ENCODE results near the gene AQP3. TPM values are rescaled to one million over a fixed set of nuclear protein-coding genes. Genes with fewer than 3 reads are reported as not detected.

Gene AQP3
- total and polyA plus RNA-seq, 9 of the 15 experiments (the other 6 are each of a cell fraction or from before 2014, with no cell fraction given), result 4.2 to 31.5 (median 17.6) TPM

DNA sequence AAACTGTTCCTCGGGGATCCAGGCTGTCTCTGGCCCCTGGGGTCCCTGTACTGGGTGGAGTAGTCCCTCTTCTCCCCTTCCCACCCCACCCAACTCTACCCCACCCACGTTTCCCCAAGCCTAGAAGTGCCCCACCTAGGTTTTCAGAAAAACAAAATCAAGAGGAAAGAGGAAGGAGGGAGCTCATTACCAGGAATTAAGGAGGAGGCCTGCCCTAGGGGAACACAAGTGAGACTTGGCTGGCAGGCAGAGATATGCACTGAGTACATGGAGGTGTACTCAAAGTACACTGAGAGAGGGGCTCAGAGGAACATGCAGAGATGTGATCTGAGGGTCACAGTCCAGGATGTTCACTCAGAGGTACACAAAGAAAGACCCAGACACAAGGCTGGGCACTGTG lies 10.2 kb downstream of the AQP3 start (continued):
- TF ChIP-seq ZNF174 (CRISPR knock-in tag; IDR thresholded peaks at IDR 0.05), result no peak
- no peak for TF ChIP-seq ZFP30 (CRISPR knock-in tag; IDR thresholded peaks at IDR 0.05; ENCODE audit: borderline replicate concordance)

DNA sequence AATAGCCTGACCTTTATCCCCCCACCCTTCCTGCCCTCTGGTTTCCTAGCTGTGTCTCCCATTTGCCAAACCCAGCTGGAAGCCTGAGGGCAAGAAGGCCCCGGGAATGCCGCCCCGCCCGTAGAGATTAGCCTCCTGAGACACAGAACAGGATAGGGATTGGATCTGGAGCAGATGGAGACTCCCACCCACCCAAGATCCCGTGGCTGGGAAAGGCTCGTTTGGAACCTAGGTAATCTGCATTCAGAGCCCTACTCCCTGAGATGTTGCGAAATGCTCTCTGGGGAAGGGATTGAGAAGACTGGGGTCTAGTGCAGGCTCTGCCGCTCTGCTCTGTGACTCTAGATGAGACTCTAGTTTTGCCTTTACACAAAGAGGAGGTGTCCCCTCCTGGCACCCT lies 10.9 kb downstream of the AQP3 start:
- ATAC-seq, result peak; percentile 53
- Histone ChIP-seq H3K79me2 (ENCODE audit: control insufficient read depth, insufficient read depth, low read length) (no peaks in the 10 kb centered on the region), H4K20me1 (replicated peaks; ENCODE audit: control insufficient read depth, insufficient read depth, low read length) (no peaks in the 10 kb centered on the region), H3K9me3 (replicated peaks; ENCODE audit: control insufficient read depth, insufficient read depth, low read depth, low read length) (no peaks in the 10 kb centered on the region), H3K36me3 (ENCODE audit: control insufficient read depth, insufficient read depth, low read length) (no peaks in the 10 kb centered on the region), H3K27me3 (ENCODE audit: control insufficient read depth in 2 of 2, insufficient read depth in 2 of 2, low read length in 2 of 2) (no peaks in the 10 kb centered on the region), H3K4me3 (no peak overlapping the region), H2AFZ (ENCODE audit: low read depth, low read length) (peak overlapping the region; percentile 75), H3K9ac (ENCODE audit: insufficient read depth in 1 of 2, low read depth in 2 of 2, low read length in 2 of 2) (peak overlapping the region; percentile 43 to 82; a peak in 2 of 4 replicates), H3K4me1 (replicated peaks in 1 of 2; ENCODE audit: control insufficient read depth in 2 of 2, insufficient read depth in 2 of 2, low read length in 2 of 2) (peaks cover 38 to 43% of the 10 kb centered on the region in 2 experiments), H3K27ac (ENCODE audit: extremely low read depth, low read depth, low read length) (peak overlapping the region; percentile 63; the same call in 1 of the 3 replicates), H3K4me2 (ENCODE audit: insufficient read depth, low read length) (peak overlapping the region; percentile 31), H3K9me1 (ENCODE audit: control insufficient read depth, insufficient read depth, low read length) (no peaks in the 10 kb centered on the region)
- intact Hi-C loops (cut with micrococcal nuclease) (no loop called here), in situ Hi-C loops (cut with MboI) (no loop called here)
- ChIA-PET POLR2A (no interaction called here), CTCF (ENCODE audit: low intra/inter-chr PET ratio) (no interaction called here)
- no TSS peak for BruUV-seq (replicated peaks)
- FAIRE-seq, result no peak
- DNase-seq (ENCODE audit: extremely low read depth in 1 of 4, low spot score in 3 of 4), result no peak
- peak; percentile 95 for TF ChIP-seq CEBPB (tag; IDR thresholded peaks at IDR 0.05)
- no peak for TF ChIP-seq POLR2AphosphoS2 (IDR thresholded peaks at IDR 0.05; ENCODE audit: low read length)
- peak; percentile 82 for TF ChIP-seq CEBPG (CRISPR knock-in tag; IDR thresholded peaks at IDR 0.05)
- peak; percentile 61 to 64; a peak in 2 of 4 replicates for TF ChIP-seq CEBPG (tag; conservative IDR thresholded peaks at IDR 0.05 in 1 of 2, IDR thresholded peaks at IDR 0.05 in 1 of 2)
- WGBS (ENCODE audit: insufficient coverage, low coverage, missing lambda C conversion rate), result 38% methylated on average over 8 of the region's 8 CpGs

Data from K562 (cell line).